Motor neuron (in vitro differentiated cells): ENCODE measurements around the gene DLG2. TPM values are rescaled to one million over a fixed set of nuclear protein-coding genes. Genes with fewer than 3 reads are reported as not detected.
A peak's percentile ranks its signal among the peaks of the same experiment; 100 is the strongest.

Experiments
- ATAC-seq, 8 experiments: fragments of 200-7000 bp; cut with Tn5 transposase; replicated peaks in 6 of 8; 2 replicates each; pipeline ENCODE4 v1.8.0; 2021; ENCODE audit warnings: mild to moderate bottlenecking in 8 of 8, moderate library complexity in 8 of 8
- H3K27ac ChIP-seq, 2 donors: fragments of 250-450 bp; sonication (Bioruptor Pico); 2 replicates each; pipeline ENCODE4 v1.9.0; 2021; ENCODE audit warnings: antibody characterized with exemption in 2 of 2, mild to moderate bottlenecking in 2 of 2, moderate library complexity in 1 of 2
- H3K4me1 ChIP-seq, 2 donors: fragments of 250-450 bp; sonication (Bioruptor Pico); replicated peaks in 1 of 2; 2 replicates each; pipeline ENCODE4 v1.6.1; 2021; ENCODE audit warnings: antibody characterized with exemption in 2 of 2, mild to moderate bottlenecking in 2 of 2, moderate library complexity in 1 of 2
- H3K4me3 ChIP-seq, 5 donors: fragments of 250-450 bp; sonication (Bioruptor Pico); 2 replicates each; pipeline ENCODE4 v1.9.0; 2021; ENCODE audit warnings: antibody characterized with exemption in 5 of 5, mild to moderate bottlenecking in 5 of 5, moderate library complexity in 4 of 5
- WGBS, 10 experiments: fragments of 450-650 bp; shearing (Covaris generic); methylation state at CpG; one replicate each; pipeline ENCODE4 v1.0.0; 2022; 5-methylcytosine and 5-hydroxymethylcytosine counted together
- in situ Hi-C, 9 experiments: fragments of 400-800 bp; cut with MboI; loops; one replicate each; pipeline ENCODE4 v1.15.0; 2021; ENCODE audit warnings: low sequenced_read_pairs in 9 of 9, low pct_unique_long_range_greater_than_20kb in 2 of 9; ENCODE audit not compliant: unreplicated experiment in 9 of 9
- total RNA-seq, 8 experiments: library from RNA; unstranded; fragments of 300-600 nt; gene quantifications; 2 replicates each; pipeline versions ENCODE4 v1.2.3 to v1.2.4, GENCODE V29; 2022

DLG2 gene
- total RNA-seq, 8 experiments from 2014 or later = 1.3 to 17.5 (median 6.5) TPM

DNA sequence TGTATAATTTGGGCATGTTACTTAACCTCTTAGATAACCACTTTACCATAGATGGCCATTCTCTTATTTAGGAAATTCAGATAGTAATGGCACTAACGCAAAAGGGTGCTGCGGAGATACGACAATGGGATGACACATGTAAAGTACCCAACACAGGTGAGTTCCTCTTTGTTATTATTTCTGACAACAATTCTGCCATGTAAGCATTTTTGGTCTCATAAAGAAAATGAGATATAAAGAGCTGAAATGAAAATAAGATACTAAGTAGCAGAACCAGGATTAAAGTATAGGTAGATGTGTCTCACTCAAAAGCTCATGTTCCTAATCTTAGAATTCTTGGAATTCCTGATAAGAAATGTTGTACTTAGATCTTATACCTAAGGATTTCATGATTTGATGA is 2080.8 kb downstream of the DLG2 start:
- Histone ChIP-seq H3K27ac (no peak overlapping the region), H3K4me1 (peaks cover 4 to 13% of the 10 kb centered on the region in 2 donors), H3K4me3 (no peak overlapping the region)
- in situ Hi-C loops = no loop called here
- no peak for ATAC-seq
- 73 to 100% (median 92%) methylated on average over 2 to 3 of the region's 3 CpGs; no CpG with 5 or more reads in 2 of the 10 experiments for WGBS, 10 experiments

GRCh38 chr11:83545494-83546260 is 2081.5 kb downstream of the DLG2 start:
- WGBS, 10 experiments = 0 to 100% (median 67%) methylated on average over 1 to 5 of the region's 6 CpGs; no CpG with 5 or more reads in 1 of the 10 experiments
- peaks cover 4 to 13% of the 10 kb centered on the region in 2 donors for H3K4me1 ChIP-seq
- H3K27ac ChIP-seq = no peak overlapping the region
- ATAC-seq = peak in 7 of 8 experiments; percentile 23 to 96 (median 67)
- no peak overlapping the region for H3K4me3 ChIP-seq
- in situ Hi-C loops = no loop called here

GRCh38 chr11:83544846-83545245 is 2082.3 kb downstream of the DLG2 start:
- 0 to 71% (median 18%) methylated on average over 1 of the region's 1 CpG; no CpG with 5 or more reads in 6 of the 10 experiments for WGBS, 10 experiments
- Histone ChIP-seq H3K27ac (no peak overlapping the region), H3K4me1 (peaks cover 9 to 13% of the 10 kb centered on the region in 2 donors), H3K4me3 (no peak overlapping the region)
- ATAC-seq = no peak
- in situ Hi-C loops = no loop called here

GRCh38 chr11:83543706-83544439 is 2083.3 kb downstream of the DLG2 start:
- ATAC-seq = no peak
- H3K4me3 ChIP-seq = no peak overlapping the region
- peaks cover 11 to 13% of the 10 kb centered on the region in 2 donors for H3K4me1 ChIP-seq
- in situ Hi-C loops = no loop called here
- no peak overlapping the region for H3K27ac ChIP-seq
- 42 to 100% (median 90%) methylated on average over 1 to 3 of the region's 3 CpGs; no CpG with 5 or more reads in 3 of the 10 experiments for WGBS, 10 experiments

- Histone ChIP-seq H3K4me3 (no peak overlapping the region), H3K27ac (no peak overlapping the region), H3K4me1 (peaks cover 11 to 13% of the 10 kb centered on the region in 2 donors)
- in situ Hi-C loops = no loop called here
- WGBS, 10 experiments = 13 to 80% (median 45%) methylated on average over 1 to 2 of the region's 2 CpGs; no CpG with 5 or more reads in 3 of the 10 experiments
- ATAC-seq = no peak
These were observed 2084.3 kb downstream of the DLG2 start for GRCh38 chr11:83542861-83543260.

DNA sequence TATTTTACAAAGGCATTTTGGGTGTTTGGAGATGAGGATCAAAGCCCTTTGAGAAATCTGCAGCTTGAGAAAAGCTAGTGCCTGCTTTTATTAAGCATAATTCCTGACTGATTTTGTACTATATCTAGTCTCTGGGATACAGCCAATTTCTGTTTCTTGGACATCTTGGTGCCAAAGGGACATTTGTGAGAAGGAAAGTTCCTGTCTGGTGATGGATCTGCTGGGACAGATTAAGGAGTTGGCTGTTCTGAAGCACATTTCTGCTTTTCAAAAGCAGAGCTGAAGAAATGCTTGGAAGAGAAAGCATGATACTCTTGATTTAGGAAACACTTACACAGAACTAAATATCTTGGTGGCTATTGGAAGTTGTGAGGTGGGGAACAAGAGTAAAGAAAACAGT is 2086.4 kb downstream of the DLG2 start:
- Histone ChIP-seq H3K27ac (no peak overlapping the region), H3K4me3 (no peak overlapping the region), H3K4me1 (peaks cover 8 to 11% of the 10 kb centered on the region in 2 donors)
- no peak for ATAC-seq
- in situ Hi-C loops = no loop called here

DNA sequence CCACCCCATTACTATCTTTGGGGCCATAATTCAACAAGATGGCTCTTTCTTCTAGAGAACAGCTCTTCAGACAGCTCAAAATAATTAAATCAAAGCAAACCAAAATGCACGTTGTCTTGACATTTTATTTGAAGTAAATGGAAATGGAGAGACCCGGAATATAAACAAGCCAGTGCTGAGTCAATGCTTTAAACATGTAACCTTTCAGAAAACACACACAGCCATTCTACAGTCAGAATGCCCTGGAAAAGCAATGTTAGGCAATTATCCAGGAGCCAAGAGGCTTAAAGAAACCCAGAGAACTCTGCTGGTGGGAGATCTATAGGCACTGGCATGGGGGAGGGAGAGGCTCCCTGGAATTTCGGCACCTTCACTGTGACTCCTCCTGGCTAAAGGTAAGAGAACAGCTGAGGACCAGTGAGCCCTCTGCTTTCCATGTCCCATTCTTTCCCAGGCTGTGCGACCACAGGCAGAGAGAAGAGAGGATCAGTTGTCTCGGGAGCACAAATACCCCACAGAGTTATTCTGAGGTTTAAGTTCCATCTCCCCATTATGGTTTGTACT is 2086.9 kb downstream of the DLG2 start:
- Histone ChIP-seq H3K4me1 (peaks cover 4 to 11% of the 10 kb centered on the region in 2 donors), H3K4me3 (no peak overlapping the region), H3K27ac (no peak overlapping the region)
- in situ Hi-C loops = no loop called here
- ATAC-seq = peak in 3 of 8 experiments; percentile 29 to 82 (median 38)
- WGBS, 10 experiments = 0 to 76% (median 42%) methylated on average over 1 to 5 of the region's 5 CpGs; no CpG with 5 or more reads in 2 of the 10 experiments

DNA sequence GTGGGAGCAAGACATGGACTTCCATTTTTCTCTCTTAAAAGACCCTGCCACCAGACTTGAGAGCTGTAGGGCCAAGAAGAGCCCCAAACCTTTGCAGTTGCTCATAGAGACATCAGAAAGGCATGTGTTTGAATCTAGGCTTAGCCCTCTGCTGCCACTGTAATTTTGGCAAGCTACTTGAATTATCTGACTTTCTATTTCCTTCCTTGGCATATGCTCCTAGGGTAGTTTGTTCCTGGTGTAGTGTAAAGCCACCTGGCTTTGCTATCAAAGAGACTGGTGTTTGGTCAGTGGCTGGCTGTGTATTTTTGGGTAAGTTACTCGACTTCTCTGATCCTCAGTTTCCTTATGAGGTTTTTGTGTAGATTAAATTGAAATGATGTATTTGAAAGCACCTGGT is 2088.9 kb downstream of the DLG2 start:
- in situ Hi-C loops = no loop called here
- 0 to 100% (median 32%) methylated on average over 1 of the region's 1 CpG; no CpG with 5 or more reads in 6 of the 10 experiments for WGBS, 10 experiments
- no peak overlapping the region for H3K4me3 ChIP-seq
- peaks cover 13 to 15% of the 10 kb centered on the region in 2 donors for H3K4me1 ChIP-seq
- no peak overlapping the region for H3K27ac ChIP-seq
- ATAC-seq = no peak

- Histone ChIP-seq H3K27ac (no peak overlapping the region), H3K4me3 (no peak overlapping the region), H3K4me1 (peaks cover 9 to 12% of the 10 kb centered on the region in 2 donors)
- no peak for ATAC-seq
- 0 to 100% (median 90%) methylated on average over 1 to 3 of the region's 5 CpGs; no CpG with 5 or more reads in 5 of the 10 experiments for WGBS, 10 experiments
- in situ Hi-C loops = no loop called here
These were observed 2090.0 kb downstream of the DLG2 start for GRCh38 chr11:83537131-83537610.

DNA sequence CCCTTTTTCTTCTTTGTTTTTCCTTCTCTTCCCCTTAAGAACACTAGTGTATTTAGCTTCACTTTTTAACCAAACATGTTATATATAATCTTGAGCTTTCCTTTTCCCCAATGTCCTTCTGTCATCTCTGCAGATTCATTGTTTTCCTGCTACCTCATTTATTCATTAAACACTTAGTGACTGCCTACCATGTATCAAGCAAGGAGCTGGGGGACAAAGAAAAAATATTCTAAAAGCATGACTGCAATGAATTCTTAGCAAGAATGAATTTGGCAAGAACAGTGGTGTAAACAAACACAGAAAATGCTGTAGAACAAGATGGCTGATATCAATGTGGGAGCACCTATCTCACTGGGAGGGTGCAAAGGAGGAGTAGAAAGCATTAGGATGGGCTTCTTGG is 2094.0 kb downstream of the DLG2 start:
- H3K4me3 ChIP-seq = no peak overlapping the region
- H3K4me1 ChIP-seq = peaks cover 2 to 12% of the 10 kb centered on the region in 2 donors
- H3K27ac ChIP-seq = no peak overlapping the region
- in situ Hi-C loops = no loop called here
- ATAC-seq = no peak

DNA sequence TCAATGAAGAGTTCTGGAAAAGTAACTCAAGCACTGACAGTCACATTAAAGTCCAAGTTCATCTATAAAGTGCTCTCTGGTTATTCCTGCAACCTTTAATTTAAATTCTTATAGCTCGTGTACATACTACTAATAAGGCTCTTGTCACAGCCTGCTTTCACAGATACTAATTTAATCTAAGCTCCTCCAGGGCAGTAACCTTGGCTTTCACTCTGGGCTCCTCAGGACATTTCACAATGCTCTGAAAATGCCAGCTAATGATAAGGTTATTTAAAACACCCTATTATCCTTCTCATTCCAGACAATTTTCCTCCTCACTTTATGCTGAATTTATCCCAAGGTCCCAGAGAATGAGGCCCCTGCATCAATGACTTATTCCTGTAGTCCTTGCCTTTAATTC is 2098.3 kb downstream of the DLG2 start:
- H3K4me3 ChIP-seq = no peak overlapping the region
- in situ Hi-C loops = no loop called here
- H3K27ac ChIP-seq = no peak overlapping the region
- 0 to 92% (median 17%) methylated on average over 1 of the region's 1 CpG; no CpG with 5 or more reads in 3 of the 10 experiments for WGBS, 10 experiments
- ATAC-seq = no peak
- peaks cover 0 to 2% of the 10 kb centered on the region in 2 donors for H3K4me1 ChIP-seq

GRCh38 chr11:83528225-83528624 is 2098.9 kb downstream of the DLG2 start:
- H3K27ac ChIP-seq = no peak overlapping the region
- H3K4me3 ChIP-seq = no peak overlapping the region
- WGBS, 10 experiments = 0 to 100% (median 70%) methylated on average over 1 of the region's 1 CpG; no CpG with 5 or more reads in 3 of the 10 experiments
- ATAC-seq = no peak
- no peaks in the 10 kb centered on the region for H3K4me1 ChIP-seq
- in situ Hi-C loops = no loop called here

GRCh38 chr11:83523676-83524075 is 2103.5 kb downstream of the DLG2 start:
- no peaks in the 10 kb centered on the region for H3K4me1 ChIP-seq
- no peak for ATAC-seq
- 27 to 100% (median 83%) methylated on average over 1 to 2 of the region's 2 CpGs; no CpG with 5 or more reads in 5 of the 10 experiments for WGBS, 10 experiments
- no peak overlapping the region for H3K27ac ChIP-seq
- in situ Hi-C loops = no loop called here
- H3K4me3 ChIP-seq = no peak overlapping the region
